H1 (cell line): Measurements from ENCODE around the gene RNF144A. TPM values are rescaled to one million over a fixed set of nuclear protein-coding genes. Genes with fewer than 3 reads are reported as not detected.

Source experiments
- CHD7 ChIP-seq: fragments of 300-600 bp; sonication (generic); IDR thresholded peaks from 2 replicates; pipeline ENCODE4 v1.7.1; 2012; ENCODE audit warnings: low read length, moderate library complexity, mild to moderate bottlenecking, inconsistent platforms; ENCODE audit not compliant: insufficient replicate concordance
- HDAC6 ChIP-seq: IDR thresholded peaks from one replicate; pipeline ENCODE4 v1.7.1; 2012; ENCODE audit warnings: low read depth, mild to moderate bottlenecking, inconsistent platforms, low read length, moderate library complexity
- JUND ChIP-seq: IDR thresholded peaks from 2 replicates; pipeline ENCODE4 v1.6.1; 2011; ENCODE audit warnings: mild to moderate bottlenecking, improper control_type of control experiment, low read length
- KDM4A ChIP-seq: IDR thresholded peaks from one replicate; pipeline ENCODE4 v1.7.1; 2012; ENCODE audit warnings: low read depth, mild to moderate bottlenecking, moderate library complexity, low read length, inconsistent platforms; ENCODE audit not compliant: severe bottlenecking
- PHF8 ChIP-seq: fragments of 200-600 bp; sonication (generic); conservative IDR thresholded peaks from 2 replicates; pipeline ENCODE4 v1.7.1; 2012; ENCODE audit warnings: low read depth, mild to moderate bottlenecking, inconsistent platforms, low read length, moderate library complexity
- RBBP5 ChIP-seq: IDR thresholded peaks from 2 replicates; pipeline ENCODE4 v1.7.1; 2012; ENCODE audit warnings: low read depth, mild to moderate bottlenecking, inconsistent platforms, low read length, moderate library complexity, borderline replicate concordance
- RXRA ChIP-seq: IDR thresholded peaks from 2 replicates; pipeline ENCODE4 v1.6.1; 2011; ENCODE audit warnings: low read depth, mild to moderate bottlenecking, low read length, moderate library complexity; ENCODE audit not compliant: insufficient read depth
- SAP30 ChIP-seq: fragments of 300-600 bp; sonication (generic); IDR thresholded peaks from 2 replicates; pipeline ENCODE4 v1.7.1; 2012; ENCODE audit warnings: low read length, moderate library complexity, mild to moderate bottlenecking, inconsistent platforms; ENCODE audit not compliant: insufficient read depth, insufficient replicate concordance
- SIRT6 ChIP-seq: IDR thresholded peaks from one replicate; pipeline ENCODE4 v1.7.1; 2012; ENCODE audit warnings: low read length, inconsistent platforms
- TBP ChIP-seq: IDR thresholded peaks from 2 replicates; pipeline ENCODE4 v1.6.1; 2011; ENCODE audit warnings: low read depth, low read length, improper control_type of control experiment
- USF2 ChIP-seq: IDR thresholded peaks from 2 replicates; pipeline ENCODE4 v1.6.1; 2011; ENCODE audit warnings: low read length, improper control_type of control experiment
- polyA plus RNA-seq, 7 experiments: library from polyadenylated mRNA; depleted of rRNA in 3 of 7; stranded (reverse) in 5 of 7; unstranded in 2 of 7; fragments of >200 nt in 5 of 7; fragments of 200-250 nt in 2 of 7; gene quantifications; 1 replicate in 5 of 7; 2 replicates in 1 of 7; 4 replicates in 1 of 7; pipeline versions ENCODE4 v1.2.1 to v1.2.3, GENCODE V29; 2011 to 2013; ENCODE audit warnings: missing spikeins in 2 of 7, mixed read lengths in 2 of 7
- total RNA-seq: library from RNA; stranded (reverse); fragmentation: NEBNext Ultra II Directional; extraction: Animal tissue kit (Norgen Biotek cat#: 25700); gene quantifications from 2 replicates; pipeline ENCODE4 v1.2.1, GENCODE V29; 2021

The RNF144A gene
- total and polyA plus RNA-seq, 2 of the 8 experiments (the other 6 are each of a cell fraction or from before 2014, with no cell fraction given): 14.0 to 15.0 TPM

- no peak for TF ChIP-seq CHD7
- TF ChIP-seq SAP30: no peak
- no peak for TF ChIP-seq SIRT6
- no peak for TF ChIP-seq KDM4A
- no peak for TF ChIP-seq RXRA
- no peak for TF ChIP-seq USF2
- TF ChIP-seq JUND: no peak
- no peak for TF ChIP-seq HDAC6
- TF ChIP-seq PHF8: no peak
- TF ChIP-seq TBP: no peak
- no peak for TF ChIP-seq RBBP5
Observed at GRCh38 chr2:6940820-6941219, 23.6 kb downstream of the RNF144A start (continued).
